Activated T-cell treated with anti-CD3 and anti-CD28 coated beads for 4 hours (primary cell): Measurements from ENCODE around the gene CEP68.
"Not testable (repeated sequence)": the region's sequence is repeated elsewhere in the genome, so short reads cannot be mapped to it uniquely, and the experiment has no call there.

Source experiments
- DNase-seq: peaks from one replicate; pipeline ENCODE4 v3.0.0-alpha.2; 2020

CEP68 gene

DNA sequence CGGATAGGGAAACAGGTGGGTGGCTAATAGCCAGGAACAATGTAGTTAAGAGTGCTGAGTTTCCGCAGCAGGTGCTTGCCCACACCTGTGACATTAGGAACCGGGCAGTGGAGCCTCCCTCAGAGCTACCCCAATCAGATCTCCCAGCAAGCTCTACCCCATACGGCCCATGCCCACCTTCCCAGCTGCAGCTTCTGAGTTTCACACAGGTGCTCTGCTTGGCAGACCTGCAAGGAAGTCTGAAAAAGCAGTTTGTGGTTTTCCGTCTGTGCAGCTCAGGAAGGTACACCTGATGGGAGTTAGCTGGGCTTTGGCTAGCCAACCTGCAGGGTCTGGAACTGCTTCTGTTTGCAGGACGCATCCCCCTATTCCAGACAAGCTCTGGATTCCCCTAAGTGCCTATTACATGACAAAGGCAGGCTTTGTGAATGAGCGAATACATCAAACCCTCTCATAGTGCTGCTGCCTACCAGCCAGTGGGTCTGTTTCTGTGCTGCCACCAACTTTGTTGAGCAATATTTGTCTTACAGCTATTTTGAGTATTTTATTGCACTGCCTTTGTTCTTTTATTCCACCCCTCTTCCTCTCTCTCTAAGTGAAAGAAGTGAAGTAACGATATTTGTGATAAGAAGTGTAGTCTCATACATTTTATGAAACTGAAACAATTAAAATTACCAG is 24.7 kb upstream of the CEP68 start:
- DNase-seq: no peak

DNA sequence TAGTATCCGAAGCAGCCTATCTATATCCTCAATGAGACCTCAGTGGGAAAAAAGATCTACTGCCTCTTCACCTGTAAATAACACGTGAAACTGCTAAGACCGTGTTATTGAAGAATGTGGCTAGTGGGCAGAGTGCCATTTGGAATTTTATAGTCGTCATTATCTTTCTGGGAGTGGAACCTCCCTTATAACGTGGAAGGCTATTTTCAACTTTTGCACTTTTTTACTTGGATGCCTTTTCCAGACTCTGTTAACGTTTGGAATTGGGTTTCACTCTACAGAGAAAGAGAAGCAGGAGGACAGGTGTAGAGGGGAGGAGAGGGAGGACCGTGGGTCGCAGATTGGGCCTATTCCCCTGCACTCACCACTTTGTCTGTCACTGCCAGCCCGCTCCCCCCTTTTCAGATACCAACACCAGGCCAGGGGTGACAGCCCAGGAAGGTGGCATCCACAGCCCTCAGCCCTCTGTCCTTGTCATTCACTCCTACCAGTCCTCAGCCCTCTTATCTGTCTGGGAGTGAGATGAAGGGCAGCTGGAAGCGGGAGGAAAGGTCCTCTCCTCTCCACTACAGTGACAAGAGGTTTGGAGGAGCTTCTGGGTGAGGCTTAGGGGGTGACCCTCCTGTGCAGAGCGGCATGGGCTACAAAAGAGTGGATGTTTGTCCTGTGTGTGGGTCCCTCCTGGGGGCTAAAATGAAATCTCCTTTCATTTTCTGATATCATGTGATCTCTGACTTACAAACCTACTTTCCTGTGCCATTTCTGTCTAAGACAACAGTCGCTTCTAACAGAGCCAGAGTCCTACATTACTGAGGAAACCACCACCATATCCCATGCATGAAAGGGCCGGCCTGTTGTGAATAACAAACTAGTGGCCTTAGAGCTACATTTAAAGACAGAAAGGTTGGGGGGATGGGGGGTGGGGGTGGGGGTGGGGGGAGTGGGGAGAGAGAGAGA is 23.9 kb upstream of the CEP68 start:
- DNase-seq: no peak

DNA sequence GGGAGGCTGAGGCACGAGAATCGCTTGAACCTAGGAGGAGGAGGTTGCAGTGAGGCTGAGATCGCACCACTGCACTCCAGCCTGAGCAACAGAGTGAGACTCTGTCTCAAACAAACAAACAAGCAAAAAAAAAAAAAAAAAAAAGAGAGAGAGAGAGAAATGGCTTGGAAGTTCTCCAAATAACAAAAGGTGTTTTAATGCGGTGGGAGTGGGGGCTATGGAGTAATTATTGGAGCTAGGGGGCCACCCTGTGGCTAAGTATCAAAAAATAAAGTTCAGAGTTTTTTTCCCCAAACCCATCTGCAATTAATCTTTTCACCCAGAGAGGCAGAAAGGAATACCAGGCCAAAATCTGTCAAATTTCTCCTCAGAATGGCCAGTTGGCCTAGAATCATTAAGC is 23.0 kb upstream of the CEP68 start:
- DNase-seq: no peak

DNA sequence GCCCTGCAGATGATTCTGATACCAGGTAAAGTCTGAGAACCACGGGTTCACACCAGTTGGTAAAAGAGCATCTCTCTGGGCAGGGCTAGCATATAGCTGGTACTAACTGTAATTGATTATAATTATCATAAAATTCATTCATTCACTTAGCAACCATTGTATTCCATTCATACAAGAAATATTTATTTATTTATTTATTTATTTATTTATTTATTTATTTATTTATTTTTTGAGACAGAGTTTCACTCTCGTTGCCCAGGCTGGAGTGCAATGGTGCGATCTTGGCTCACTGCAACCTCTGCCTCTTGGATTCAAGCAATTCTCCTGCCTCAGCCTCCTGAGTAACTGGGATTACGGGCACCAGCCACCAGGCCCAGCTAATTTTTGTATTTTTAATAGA is 22.5 kb upstream of the CEP68 start:
- DNase-seq: not testable (repeated sequence)

DNA sequence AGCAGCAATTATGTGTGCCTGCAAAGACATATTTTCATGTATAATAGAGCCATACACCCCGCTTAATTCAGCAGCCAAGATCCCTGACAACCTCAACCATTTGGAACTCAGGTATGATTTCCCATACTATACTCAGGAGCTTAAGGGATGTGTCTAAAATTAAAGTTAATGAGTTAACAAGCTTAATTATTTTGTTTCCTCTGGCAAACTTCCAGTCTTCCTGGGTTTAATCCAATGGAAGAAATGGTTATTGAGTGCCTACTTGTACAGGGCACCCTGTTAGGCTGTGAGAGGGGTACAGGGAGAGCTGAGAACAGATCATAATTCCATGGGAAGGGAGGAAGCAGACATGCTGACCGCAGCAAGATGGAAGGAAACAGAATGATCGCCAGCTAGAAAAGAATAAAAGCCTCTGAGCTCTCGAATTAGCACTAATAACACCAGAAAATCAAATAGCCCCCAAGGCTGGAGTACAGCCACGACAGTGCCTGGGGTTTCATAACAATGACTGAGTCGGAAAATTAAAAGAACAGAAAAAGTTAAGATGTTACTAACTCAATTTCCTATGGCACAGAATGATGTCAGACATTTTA is 20.8 kb upstream of the CEP68 start:
- DNase-seq: no peak

DNA sequence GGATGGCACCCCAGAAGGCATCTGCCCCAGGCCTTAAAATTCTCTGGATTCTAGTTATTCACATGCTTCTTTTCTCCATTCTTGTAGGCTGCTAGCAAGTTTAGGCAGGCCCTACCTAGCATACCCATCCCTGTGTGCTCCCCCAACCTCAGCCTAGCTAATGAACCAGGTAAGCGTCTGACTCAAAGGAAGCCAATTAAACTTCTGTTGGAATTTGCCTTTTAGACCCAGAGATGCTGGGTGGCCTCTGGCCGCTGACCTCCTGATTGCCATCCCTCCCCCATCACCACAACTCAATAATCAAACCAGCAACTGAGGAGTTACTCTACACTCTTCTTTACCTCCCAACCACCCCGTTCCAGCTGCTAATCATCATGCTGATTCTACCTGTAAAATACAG is 19.0 kb upstream of the CEP68 start:
- DNase-seq: no peak

DNA sequence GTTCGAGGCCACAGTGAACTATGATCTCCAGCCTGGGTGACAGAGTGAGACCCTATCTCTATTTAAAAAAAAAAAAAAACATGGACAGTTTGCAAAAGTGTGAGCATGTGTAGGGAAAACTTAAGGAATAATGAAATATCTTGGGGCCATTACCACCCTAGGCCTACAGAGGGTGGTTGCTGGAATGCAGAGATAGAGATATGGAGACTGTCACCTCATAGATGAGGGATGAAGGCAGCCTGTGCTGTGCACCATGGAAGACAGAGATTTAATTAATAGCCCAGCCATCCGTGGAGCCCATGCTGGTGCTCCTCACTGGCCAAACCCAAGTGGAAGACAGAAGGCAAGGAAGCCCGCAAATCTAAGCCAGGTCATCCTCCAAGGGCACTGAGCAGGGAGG is 16.6 kb upstream of the CEP68 start:
- DNase-seq: no peak

DNA sequence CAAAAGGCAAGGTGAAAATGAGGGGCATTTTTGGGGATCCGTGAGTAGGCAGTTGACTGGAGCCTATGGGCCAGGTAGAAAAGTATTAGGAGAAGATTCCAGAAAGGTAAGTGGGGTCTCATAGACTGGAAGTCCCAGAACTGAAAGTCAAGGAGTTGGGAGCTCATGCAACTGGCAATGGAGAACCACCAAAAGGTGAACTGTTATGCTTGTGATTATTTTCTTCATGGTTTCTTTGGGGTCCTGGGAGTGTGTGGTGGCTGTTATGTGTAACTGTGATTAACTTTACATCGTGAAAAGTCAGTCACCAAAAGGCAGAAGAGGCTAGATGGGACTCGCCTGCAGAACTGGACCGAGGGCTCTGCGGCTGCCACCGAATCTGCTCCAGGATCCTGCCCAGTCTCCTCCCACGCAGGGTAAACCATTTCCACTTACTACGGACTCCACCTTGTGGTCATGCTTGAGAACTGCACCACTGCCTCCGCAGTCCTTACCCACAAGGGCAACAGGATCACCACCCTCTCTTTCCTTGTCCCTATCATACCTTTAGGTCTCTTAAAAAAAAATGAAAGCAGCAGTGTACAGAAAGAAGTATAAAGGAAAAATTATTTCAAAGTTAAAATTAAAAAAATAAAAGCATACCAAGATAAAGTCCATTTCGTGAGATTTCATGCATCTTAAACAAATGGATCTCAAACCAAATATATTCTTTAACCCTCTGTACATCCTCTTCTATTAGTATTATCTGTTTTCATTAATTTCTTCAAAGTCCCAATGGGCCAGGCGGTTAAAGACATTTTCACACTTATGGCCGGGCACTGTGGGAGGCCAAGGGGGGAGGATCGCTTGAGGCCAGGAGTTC is 15.6 kb upstream of the CEP68 start:
- peak; percentile 66 for DNase-seq

DNA sequence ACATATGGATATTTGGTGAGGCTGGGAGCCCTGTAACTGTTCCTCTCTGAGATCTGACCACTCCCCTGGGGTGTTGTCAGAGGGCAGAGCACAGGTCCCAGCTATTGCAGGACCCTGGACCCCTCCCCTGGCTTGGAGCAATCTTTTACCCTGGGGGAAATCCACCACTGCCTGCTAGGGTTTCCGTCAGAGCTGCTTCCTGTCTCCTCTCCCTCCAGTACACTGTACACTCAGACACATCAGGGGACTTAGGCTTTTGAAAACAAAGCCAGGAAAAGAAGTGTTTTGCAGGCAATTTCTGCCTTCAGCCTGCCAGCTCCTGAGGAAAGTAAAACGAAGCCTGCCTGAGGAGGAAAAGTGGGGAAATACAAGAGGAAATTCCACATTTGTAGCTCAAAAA is 13.2 kb upstream of the CEP68 start:
- no peak for DNase-seq

DNA sequence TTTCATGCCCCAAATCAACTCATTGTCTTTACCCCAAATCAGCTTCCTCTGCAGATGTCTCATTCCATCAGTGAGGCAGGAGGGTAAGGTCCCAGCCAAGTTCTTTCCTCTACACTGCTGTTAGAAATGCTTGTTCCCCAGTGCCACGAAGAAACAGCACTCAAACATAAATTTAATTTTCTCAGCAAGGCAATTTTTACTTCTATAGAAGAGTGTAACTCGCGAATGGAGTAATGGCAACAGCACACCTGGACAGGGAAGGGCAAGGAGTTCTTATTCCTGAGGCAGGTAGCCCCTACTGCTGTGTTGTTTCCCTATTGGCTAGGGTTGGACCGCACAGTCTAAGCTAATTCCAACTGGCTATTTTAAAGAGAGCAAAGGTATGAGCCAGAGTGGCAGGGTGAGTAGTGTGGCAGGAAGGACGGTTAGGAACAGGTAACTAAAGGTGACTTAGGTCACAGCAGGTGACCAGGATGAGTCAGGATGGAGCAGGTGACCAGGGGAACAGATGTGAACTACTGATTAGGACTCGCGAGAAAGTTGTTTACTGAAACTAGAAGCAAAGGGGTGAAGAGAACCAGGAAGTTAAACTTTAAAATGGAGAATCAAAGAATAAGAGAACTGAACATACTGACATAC is 12.0 kb upstream of the CEP68 start:
- no peak for DNase-seq

DNA sequence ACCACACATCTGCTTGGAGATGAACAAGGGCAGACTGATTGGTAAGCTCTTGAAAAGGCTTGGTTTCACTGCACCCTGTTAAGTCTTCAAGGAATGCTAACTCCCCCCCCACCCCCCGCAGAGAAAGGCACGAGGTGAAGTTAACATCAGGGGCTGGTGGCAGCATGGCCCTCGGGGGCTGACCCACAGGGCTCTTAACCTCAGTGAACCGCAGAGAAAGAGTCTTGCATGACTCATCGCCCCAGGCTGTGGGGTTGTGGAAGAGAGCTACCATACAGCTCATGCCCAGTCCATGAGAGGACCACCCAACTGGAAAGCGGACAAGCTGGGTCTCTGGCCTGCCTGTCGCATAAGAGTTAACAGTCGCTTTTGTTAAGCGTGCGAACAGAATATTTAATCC is 10.6 kb upstream of the CEP68 start:
- no peak for DNase-seq

DNA sequence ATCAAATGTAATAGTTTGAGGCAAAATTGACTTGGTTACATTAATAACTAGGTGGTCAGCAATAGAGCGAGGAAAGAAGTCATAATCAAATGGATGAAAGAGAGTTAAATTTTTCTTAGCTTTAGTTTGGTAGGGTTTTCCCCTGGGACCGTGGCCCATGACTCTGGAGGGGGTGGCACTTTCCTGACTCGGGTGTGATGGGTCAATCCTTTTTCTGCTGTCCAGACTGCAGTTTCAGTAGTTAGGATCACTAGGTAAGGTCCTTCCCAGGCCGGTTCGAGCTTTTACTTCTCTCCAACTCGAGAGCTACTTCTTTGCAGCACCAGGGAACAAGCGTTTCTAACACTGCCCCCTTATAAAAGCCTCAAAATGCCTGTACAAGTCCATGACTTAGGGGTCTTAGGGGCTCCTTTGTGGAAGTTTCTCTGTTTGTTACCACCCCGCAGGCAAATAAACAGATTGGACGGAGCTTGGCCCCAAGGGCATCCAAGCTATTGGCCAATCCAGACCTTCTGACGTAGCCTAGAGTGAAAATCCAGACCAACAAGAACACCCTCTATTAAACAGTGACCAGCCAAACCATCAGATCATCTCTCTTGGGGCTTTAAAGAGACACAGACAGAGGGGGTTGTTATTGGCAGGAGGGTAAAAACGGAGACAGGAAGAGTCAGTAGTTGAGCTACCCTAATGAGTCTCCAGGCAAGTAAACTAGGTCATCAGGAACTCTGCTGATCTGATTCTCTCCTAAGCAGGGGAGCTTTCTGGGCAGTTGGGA is 9.4 kb upstream of the CEP68 start:
- DNase-seq: no peak

DNA sequence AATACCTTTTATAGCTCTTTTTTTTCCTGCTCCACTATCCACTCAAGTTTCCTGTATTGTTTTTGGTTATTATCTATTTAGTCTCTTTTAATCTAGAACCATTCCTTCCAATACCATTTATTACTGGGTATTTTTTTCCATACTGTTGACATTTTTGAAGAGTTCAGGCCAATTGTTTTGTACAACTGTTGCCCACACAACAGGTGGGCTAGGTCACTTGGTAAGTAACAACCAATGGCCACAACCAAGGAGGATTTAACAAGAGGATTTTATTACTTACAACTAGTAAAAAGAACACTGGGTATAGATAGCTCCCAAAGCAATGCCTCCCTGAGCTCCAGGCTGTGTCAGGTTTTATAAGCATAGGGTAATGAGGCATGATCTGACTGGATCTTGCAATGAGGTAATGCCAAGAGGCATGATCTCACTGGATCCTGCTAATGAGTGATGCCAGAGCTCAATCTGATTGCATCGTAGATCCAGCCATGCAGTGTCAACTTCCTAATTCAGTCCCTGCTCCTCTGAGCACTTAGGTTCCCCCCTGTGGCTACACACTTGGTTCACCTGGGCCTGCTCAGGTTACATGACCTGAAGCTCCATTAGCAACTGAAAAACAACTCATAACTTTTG is 7.1 kb upstream of the CEP68 start:
- DNase-seq: no peak

DNA sequence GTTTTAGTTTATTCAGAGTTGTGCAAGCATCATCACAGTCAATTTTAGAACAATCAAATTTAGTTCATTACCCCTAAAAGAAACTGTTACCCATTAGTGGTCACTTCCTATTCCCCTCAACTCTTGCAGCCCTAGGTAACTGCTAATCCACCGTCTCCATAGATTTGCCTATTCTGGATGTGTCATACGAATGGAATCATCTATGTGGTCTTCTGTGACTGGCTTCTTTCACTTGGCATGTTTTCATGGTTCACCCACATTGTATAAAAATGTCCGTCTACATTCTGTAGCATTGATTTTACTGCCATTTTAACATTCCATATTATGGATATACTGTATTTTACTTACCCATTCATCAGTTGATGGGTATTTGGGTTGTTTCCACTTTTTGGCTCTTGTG is 5.3 kb upstream of the CEP68 start:
- no peak for DNase-seq

DNA sequence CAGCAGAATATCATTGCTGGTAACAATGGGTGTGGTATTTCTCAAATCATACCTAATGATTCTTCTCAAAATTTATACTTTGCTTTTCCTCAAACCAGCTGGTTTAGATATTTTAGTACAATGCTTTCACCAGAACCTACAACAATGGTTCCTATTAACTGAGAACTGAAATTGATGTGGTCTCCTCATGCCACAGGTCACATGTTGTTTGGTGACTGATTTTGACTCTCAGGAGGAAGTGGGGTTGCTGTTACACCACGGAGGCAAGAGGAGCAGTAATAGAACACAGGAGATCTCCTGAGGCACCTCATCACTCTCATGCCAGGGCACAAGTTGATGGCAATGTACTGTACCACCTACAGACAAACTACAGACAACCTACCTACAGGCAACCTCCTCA is 3.0 kb upstream of the CEP68 start:
- no peak for DNase-seq

DNA sequence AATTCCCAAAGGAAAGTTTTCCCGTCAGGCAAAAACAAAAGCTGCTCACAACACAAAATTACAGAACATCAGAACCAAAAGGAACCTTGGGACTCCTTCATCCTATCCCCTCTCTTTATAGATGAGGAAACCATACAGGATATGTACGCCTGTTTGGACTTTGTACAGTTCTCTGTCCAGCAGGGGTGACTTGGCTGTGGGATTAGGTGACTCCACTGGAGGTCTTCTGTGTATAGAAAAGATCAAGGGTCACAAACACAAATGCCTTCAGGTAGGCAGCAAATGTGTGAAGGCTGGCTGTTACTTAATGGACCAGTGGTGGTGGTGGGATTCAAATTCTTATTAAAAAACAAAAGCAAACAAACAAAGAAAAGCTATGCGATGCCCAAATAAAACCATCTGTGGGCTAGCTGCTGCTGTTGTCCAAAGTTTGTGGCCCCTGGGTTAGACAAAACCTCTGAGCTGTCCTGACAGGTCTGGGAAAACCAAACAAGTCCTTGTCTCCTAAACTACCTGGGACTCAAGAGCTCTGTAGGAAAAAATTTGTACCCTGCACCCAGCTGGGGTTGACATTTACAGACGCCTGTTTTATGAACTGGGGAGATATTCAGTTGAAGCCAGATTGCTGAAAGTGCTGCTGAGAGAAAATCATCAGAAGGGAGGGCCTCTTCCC is 1.3 kb upstream of the CEP68 start:
- no peak for DNase-seq

DNA sequence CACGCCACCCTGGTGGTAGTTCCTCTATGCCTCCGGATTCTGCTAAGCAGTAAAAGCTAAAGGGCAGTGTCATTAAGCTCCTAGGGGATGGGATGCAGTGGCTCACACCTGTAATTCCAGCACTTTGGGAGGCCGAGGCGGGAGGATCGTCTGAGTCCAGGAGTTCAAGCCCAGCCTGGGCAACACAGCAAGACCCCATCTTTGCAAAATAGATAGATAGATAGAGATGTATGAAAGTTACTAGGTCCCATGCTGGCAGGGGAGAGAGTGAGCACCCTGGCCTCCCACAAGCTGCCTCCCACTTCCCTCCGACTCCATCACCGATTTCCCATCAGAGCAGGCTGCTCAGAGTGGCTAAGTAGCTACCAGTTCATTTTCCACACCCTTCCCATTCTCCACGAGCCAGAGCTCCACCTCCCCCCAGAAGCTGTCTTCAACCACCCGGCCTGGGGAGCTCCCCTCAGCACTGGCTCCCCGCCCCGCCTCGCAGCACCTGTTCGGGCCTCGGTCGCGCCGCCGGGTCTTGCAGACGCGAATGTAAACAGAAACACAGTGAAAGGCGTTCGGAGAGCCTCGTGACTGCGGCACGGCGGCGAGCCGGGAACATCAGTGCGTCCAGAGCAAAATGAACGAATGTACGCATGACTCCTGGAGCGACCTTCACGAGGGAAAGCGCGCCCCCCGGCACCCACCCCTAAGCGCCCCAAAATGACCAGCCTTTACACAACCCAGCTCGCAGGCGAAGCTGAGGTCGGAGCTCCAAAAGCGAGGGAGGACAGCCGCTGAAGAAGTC is 598 bp upstream of the CEP68 start:
- DNase-seq: no peak

DNA sequence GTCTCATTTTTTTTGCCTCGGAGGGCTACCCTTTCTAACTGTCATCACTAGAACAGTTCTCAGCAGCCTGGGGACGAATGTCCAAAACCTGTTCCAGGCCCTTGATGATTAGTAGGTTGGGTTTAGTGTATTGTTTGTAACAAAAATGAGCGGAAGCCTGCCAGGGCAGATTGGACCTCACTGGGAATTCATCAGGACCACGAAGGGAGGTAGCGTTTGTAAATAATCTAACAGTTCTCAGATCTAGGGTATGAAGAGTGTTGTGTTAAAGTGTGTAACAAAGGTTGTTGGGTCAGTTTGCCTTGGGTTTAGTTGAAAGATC is 799 bp downstream of the CEP68 start:
- no peak for DNase-seq

DNA sequence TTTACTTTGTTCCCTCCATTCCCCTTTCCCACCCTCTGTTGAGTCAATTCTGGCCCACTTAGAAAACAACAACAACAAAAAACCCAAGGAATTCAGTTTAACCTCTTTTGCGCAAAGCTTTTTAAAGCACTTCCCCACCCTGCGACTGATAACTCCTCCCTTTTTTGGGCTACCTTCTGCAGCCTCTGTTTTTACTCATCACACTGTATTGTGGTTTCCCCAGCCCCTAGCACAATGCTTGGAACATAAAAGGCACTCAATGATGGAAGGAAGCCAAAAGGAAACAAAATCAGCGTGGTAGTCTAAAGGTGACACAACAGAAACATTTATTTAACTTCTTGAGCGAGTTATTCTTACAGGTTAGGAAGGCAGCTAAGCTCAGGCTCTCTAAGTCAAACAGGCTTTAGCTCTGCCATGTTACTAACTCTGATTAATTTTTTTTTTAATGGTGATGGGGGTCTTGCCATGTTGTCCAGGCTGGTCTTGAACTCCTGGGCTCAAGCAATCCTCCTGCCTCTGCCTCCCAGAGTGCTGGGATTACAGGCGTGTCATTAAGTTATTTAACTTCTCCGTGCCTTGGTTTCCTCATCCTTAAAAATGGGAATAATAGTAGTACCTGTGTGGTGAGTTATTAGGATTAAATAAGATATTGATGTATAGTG is 1.3 kb downstream of the CEP68 start:
- peak; percentile 42 for DNase-seq
